HepG2 (cell line): ENCODE measurements around the gene NOP14. TPM values are rescaled to one million over a fixed set of nuclear protein-coding genes. Genes with fewer than 3 reads are reported as not detected.

Experiments used
- PAWR ChIP-seq: sonication (generic); formaldehyde crosslinking; IDR thresholded peaks from 2 replicates; pipeline ENCODE4 v1.4.0; 2020; ENCODE audit warnings: missing genetic modification reagents, mild to moderate bottlenecking, borderline replicate concordance
- RAD51 ChIP-seq: fragments of 450-650 bp; IDR thresholded peaks from 2 replicates; pipeline ENCODE4 v1.6.1; 2016; ENCODE audit warnings: borderline replicate concordance
- SIX1 ChIP-seq: sonication (generic); formaldehyde crosslinking; IDR thresholded peaks from 2 replicates; pipeline ENCODE4 v1.4.0; 2020; ENCODE audit warnings: missing genetic modification reagents, borderline replicate concordance
- TCF7 ChIP-seq: sonication (generic); IDR thresholded peaks from 2 replicates; pipeline ENCODE4 v1.6.1; 2016; ENCODE audit warnings: antibody characterized with exemption, low read depth
- ZFAT ChIP-seq: sonication (generic); formaldehyde crosslinking; conservative IDR thresholded peaks from 2 replicates; pipeline ENCODE4 v1.8.1; 2023; ENCODE audit warnings: missing genetic modification reagents, inconsistent platforms
- ZNF235 ChIP-seq: sonication (generic); formaldehyde crosslinking; IDR thresholded peaks from 2 replicates; pipeline ENCODE4 v1.8.1; 2023; ENCODE audit warnings: mild to moderate bottlenecking, missing genetic modification reagents, borderline replicate concordance
- ZNF256 ChIP-seq: sonication (generic); formaldehyde crosslinking; conservative IDR thresholded peaks from 2 replicates; pipeline ENCODE4 v1.4.0; 2020; ENCODE audit warnings: missing genetic modification reagents
- polyA plus RNA-seq, 8 experiments: library from polyadenylated mRNA; depleted of rRNA in 3 of 8; stranded (reverse) in 7 of 8; unstranded in 1 of 8; fragments of >200 nt; fragmentation: Illumina TruSeq in 4 of 8; extraction: Trizol in 4 of 8; gene quantifications; 2 replicates each; pipeline versions ENCODE4 v1.2.1 to v1.2.3, GENCODE V29; 2011 to 2016; ENCODE audit warnings: low read depth in 4 of 8, missing spikeins in 1 of 8, mixed read lengths in 1 of 8; ENCODE audit not compliant: insufficient read depth in 1 of 8
- total RNA-seq, 5 experiments: library from RNA; depleted of rRNA; stranded (reverse); fragments of >200 nt; fragmentation: Illumina TruSeq; extraction: Trizol; gene quantifications; 2 replicates each; pipeline ENCODE4 v1.2.3, GENCODE V29; 2016; ENCODE audit warnings: low read depth in 1 of 5
- TF ChIP-seq, protein P1 (sequence below): sonication (generic); formaldehyde crosslinking; IDR thresholded peaks from 2 replicates; pipeline ENCODE4 v1.4.0; 2020; ENCODE audit warnings: missing genetic modification reagents, borderline replicate concordance
- TF ChIP-seq, protein P2 (sequence below): IDR thresholded peaks from 2 replicates; pipeline ENCODE4 v1.6.1; 2018; ENCODE audit warnings: missing genetic modification reagents, mild to moderate bottlenecking, missing compliant biosample characterization
- TF ChIP-seq, protein P3 (sequence below): sonication (generic); formaldehyde crosslinking; IDR thresholded peaks from 2 replicates; pipeline ENCODE4 v1.5.0; 2020; ENCODE audit warnings: missing genetic modification reagents
- TF ChIP-seq, protein P4 (sequence below): sonication (generic); formaldehyde crosslinking; IDR thresholded peaks from 2 replicates; pipeline ENCODE4 v1.4.0; 2020; ENCODE audit warnings: missing genetic modification reagents, borderline replicate concordance
- TF ChIP-seq, protein P5 (sequence below): sonication (generic); formaldehyde crosslinking; IDR thresholded peaks from 2 replicates; pipeline ENCODE4 v1.4.0; 2020; ENCODE audit warnings: missing genetic modification reagents
- TF ChIP-seq, protein P6 (sequence below): sonication (generic); formaldehyde crosslinking; IDR thresholded peaks from 2 replicates; pipeline ENCODE4 v1.9.0; 2022; ENCODE audit warnings: missing genetic modification reagents, mild to moderate bottlenecking, borderline replicate concordance
- TF ChIP-seq, protein P7 (sequence below): sonication (generic); formaldehyde crosslinking; IDR thresholded peaks from 2 replicates; pipeline ENCODE4 v1.9.0; 2021; ENCODE audit warnings: missing genetic modification reagents, mild to moderate bottlenecking, borderline replicate concordance

NOP14 gene
- total and polyA plus RNA-seq, 2 of the 13 experiments (the other 11 are each of a cell fraction or from before 2014, with no cell fraction given), result 6.9 to 47.9 TPM

DNA sequence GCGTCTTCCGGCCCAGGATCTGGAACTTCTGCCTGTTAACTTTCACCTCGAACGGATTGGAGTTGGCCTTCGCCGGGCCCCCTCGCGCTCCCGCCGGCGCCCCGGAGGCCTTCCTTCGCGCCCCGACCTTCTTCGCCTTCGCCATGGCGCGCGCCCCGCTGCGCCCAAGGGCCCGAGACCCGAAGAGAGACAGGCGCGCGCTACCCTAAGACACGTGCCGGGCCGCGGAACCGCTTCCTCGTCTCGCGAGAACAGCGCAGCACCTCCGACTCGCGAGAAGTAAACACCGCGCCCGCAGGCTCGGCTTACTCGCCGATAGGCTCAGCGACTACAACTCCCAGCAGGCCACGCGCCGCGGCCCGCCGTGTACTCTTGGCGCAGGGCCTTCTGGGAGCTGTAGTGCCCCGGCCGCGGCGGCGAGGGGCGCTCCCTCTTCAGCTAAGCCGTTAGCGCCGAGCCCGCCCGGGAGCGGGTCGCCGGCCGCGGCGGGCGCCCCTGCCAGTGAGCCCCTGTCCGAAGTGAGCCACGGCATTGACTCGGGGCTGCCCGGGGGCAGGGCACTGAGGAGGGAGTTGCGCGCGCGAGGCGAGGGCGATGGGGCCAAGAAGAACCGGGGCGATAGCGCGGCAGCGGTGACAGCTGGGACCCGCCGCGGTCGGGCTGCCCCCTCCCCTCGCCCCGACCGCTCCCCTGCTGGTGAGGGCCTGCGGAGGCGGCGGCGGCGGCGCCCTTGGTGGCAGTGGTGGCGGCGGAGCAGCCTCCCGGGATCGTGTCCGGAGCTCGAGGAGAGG, at the start of gene NOP14, which contains the start of gene GRK4 (continued):
- TF ChIP-seq PAWR (CRISPR knock-in tag) (peak; percentile 87; the same call in 1 of the 2 replicates), TCF7 (no peak), RAD51 (no peak; the same call in 1 of the 2 replicates), ZNF235 (peak; percentile 74), SIX1 (peak; percentile 80), ZFAT (CRISPR knock-in tag) (no peak; the same call in 1 of the 2 replicates), ZNF256 (CRISPR knock-in tag) (no peak)
- TF ChIP-seq, protein P1, sequence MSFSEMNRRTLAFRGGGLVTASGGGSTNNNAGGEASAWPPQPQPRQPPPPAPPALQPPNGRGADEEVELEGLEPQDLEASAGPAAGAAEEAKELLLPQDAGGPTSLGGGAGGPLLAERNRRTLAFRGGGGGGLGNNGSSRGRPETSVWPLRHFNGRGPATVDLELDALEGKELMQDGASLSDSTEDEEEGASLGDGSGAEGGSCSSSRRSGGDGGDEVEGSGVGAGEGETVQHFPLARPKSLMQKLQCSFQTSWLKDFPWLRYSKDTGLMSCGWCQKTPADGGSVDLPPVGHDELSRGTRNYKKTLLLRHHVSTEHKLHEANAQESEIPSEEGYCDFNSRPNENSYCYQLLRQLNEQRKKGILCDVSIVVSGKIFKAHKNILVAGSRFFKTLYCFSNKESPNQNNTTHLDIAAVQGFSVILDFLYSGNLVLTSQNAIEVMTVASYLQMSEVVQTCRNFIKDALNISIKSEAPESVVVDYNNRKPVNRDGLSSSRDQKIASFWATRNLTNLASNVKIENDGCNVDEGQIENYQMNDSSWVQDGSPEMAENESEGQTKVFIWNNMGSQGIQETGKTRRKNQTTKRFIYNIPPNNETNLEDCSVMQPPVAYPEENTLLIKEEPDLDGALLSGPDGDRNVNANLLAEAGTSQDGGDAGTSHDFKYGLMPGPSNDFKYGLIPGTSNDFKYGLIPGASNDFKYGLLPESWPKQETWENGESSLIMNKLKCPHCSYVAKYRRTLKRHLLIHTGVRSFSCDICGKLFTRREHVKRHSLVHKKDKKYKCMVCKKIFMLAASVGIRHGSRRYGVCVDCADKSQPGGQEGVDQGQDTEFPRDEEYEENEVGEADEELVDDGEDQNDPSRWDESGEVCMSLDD (CRISPR knock-in tag), result peak; percentile 92
- TF ChIP-seq, protein P2, sequence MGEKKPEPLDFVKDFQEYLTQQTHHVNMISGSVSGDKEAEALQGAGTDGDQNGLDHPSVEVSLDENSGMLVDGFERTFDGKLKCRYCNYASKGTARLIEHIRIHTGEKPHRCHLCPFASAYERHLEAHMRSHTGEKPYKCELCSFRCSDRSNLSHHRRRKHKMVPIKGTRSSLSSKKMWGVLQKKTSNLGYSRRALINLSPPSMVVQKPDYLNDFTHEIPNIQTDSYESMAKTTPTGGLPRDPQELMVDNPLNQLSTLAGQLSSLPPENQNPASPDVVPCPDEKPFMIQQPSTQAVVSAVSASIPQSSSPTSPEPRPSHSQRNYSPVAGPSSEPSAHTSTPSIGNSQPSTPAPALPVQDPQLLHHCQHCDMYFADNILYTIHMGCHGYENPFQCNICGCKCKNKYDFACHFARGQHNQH, result peak; percentile 69
- TF ChIP-seq, protein P3, sequence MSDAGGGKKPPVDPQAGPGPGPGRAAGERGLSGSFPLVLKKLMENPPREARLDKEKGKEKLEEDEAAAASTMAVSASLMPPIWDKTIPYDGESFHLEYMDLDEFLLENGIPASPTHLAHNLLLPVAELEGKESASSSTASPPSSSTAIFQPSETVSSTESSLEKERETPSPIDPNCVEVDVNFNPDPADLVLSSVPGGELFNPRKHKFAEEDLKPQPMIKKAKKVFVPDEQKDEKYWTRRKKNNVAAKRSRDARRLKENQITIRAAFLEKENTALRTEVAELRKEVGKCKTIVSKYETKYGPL (CRISPR knock-in tag), result no peak
- TF ChIP-seq, protein P4, sequence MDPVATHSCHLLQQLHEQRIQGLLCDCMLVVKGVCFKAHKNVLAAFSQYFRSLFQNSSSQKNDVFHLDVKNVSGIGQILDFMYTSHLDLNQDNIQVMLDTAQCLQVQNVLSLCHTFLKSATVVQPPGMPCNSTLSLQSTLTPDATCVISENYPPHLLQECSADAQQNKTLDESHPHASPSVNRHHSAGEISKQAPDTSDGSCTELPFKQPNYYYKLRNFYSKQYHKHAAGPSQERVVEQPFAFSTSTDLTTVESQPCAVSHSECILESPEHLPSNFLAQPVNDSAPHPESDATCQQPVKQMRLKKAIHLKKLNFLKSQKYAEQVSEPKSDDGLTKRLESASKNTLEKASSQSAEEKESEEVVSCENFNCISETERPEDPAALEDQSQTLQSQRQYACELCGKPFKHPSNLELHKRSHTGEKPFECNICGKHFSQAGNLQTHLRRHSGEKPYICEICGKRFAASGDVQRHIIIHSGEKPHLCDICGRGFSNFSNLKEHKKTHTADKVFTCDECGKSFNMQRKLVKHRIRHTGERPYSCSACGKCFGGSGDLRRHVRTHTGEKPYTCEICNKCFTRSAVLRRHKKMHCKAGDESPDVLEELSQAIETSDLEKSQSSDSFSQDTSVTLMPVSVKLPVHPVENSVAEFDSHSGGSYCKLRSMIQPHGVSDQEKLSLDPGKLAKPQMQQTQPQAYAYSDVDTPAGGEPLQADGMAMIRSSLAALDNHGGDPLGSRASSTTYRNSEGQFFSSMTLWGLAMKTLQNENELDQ (CRISPR knock-in tag), result peak; percentile 71
- TF ChIP-seq, protein P5, sequence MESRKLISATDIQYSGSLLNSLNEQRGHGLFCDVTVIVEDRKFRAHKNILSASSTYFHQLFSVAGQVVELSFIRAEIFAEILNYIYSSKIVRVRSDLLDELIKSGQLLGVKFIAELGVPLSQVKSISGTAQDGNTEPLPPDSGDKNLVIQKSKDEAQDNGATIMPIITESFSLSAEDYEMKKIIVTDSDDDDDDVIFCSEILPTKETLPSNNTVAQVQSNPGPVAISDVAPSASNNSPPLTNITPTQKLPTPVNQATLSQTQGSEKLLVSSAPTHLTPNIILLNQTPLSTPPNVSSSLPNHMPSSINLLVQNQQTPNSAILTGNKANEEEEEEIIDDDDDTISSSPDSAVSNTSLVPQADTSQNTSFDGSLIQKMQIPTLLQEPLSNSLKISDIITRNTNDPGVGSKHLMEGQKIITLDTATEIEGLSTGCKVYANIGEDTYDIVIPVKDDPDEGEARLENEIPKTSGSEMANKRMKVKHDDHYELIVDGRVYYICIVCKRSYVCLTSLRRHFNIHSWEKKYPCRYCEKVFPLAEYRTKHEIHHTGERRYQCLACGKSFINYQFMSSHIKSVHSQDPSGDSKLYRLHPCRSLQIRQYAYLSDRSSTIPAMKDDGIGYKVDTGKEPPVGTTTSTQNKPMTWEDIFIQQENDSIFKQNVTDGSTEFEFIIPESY (CRISPR knock-in tag), result no peak; the same call in 1 of the 2 replicates
- TF ChIP-seq, protein P6, sequence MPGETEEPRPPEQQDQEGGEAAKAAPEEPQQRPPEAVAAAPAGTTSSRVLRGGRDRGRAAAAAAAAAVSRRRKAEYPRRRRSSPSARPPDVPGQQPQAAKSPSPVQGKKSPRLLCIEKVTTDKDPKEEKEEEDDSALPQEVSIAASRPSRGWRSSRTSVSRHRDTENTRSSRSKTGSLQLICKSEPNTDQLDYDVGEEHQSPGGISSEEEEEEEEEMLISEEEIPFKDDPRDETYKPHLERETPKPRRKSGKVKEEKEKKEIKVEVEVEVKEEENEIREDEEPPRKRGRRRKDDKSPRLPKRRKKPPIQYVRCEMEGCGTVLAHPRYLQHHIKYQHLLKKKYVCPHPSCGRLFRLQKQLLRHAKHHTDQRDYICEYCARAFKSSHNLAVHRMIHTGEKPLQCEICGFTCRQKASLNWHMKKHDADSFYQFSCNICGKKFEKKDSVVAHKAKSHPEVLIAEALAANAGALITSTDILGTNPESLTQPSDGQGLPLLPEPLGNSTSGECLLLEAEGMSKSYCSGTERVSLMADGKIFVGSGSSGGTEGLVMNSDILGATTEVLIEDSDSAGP (CRISPR knock-in tag), result peak; percentile 93
- TF ChIP-seq, protein P7, sequence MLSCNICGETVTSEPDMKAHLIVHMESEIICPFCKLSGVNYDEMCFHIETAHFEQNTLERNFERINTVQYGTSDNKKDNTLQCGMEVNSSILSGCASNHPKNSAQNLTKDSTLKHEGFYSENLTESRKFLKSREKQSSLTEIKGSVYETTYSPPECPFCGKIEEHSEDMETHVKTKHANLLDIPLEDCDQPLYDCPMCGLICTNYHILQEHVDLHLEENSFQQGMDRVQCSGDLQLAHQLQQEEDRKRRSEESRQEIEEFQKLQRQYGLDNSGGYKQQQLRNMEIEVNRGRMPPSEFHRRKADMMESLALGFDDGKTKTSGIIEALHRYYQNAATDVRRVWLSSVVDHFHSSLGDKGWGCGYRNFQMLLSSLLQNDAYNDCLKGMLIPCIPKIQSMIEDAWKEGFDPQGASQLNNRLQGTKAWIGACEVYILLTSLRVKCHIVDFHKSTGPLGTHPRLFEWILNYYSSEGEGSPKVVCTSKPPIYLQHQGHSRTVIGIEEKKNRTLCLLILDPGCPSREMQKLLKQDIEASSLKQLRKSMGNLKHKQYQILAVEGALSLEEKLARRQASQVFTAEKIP (CRISPR knock-in tag), result no peak
